Measurements from ENCODE around the gene GPRC5D. TPM values are rescaled to one million over a fixed set of nuclear protein-coding genes. Genes with fewer than 3 reads are reported as not detected.
A peak's percentile ranks its signal among the peaks of the same experiment; 100 is the strongest.

The GPRC5D gene
- total RNA-seq, 1 donor from 2014 or later, result not detected

GRCh38 chr12:12995088-12995487 lies 43.1 kb upstream of the GPRC5D start:
- Mint-ChIP-seq H3K27me3 (ENCODE audit: low read depth) (no peaks in the 10 kb centered on the region), H3K9me3 (no peaks in the 10 kb centered on the region), H3K36me3 (no peaks in the 10 kb centered on the region), H3K4me3 (no peak overlapping the region), H3K4me1 (peaks cover 63% of the 10 kb centered on the region), H3K27ac (no peak overlapping the region)
- DNase-seq (ENCODE audit: low spot score in 2 of 2, unreplicated experiment in 2 of 2), result no peak
- no peak for TF ChIP-seq CTCF (IDR thresholded peaks at IDR 0.05; ENCODE audit: unreplicated experiment)

GRCh38 chr12:12993367-12993766 lies 41.4 kb upstream of the GPRC5D start:
- peak overlapping the region; percentile 85 for H3K27ac Mint-ChIP-seq
- no peak for TF ChIP-seq CTCF (IDR thresholded peaks at IDR 0.05; ENCODE audit: unreplicated experiment)
- no peaks in the 10 kb centered on the region for H3K9me3 Mint-ChIP-seq
- peaks cover 4% of the 10 kb centered on the region for H3K36me3 Mint-ChIP-seq
- no peak overlapping the region for H3K4me3 Mint-ChIP-seq
- H3K27me3 Mint-ChIP-seq (ENCODE audit: low read depth), result no peaks in the 10 kb centered on the region
- peaks cover 52% of the 10 kb centered on the region for H3K4me1 Mint-ChIP-seq
- DNase-seq (ENCODE audit: low spot score in 2 of 2, unreplicated experiment in 2 of 2), result no peak

- H3K27ac Mint-ChIP-seq, result peak overlapping the region; percentile 85
- H3K36me3 Mint-ChIP-seq, result peaks cover 6% of the 10 kb centered on the region
- DNase-seq (ENCODE audit: low spot score in 2 of 2, unreplicated experiment in 2 of 2), result no peak
- H3K9me3 Mint-ChIP-seq, result no peaks in the 10 kb centered on the region
- TF ChIP-seq CTCF (IDR thresholded peaks at IDR 0.05; ENCODE audit: unreplicated experiment), result no peak
- peaks cover 46% of the 10 kb centered on the region for H3K4me1 Mint-ChIP-seq
- H3K27me3 Mint-ChIP-seq (ENCODE audit: low read depth), result no peaks in the 10 kb centered on the region
- no peak overlapping the region for H3K4me3 Mint-ChIP-seq
These were observed 40.6 kb upstream of the GPRC5D start for GRCh38 chr12:12992418-12993130.

GRCh38 chr12:12990700-12991468 lies 38.9 kb upstream of the GPRC5D start:
- no peaks in the 10 kb centered on the region for H3K9me3 Mint-ChIP-seq
- peak overlapping the region; percentile 89 for H3K27ac Mint-ChIP-seq
- peaks cover 36% of the 10 kb centered on the region for H3K4me1 Mint-ChIP-seq
- DNase-seq (ENCODE audit: low spot score in 2 of 2, unreplicated experiment in 2 of 2), result no peak
- TF ChIP-seq CTCF (IDR thresholded peaks at IDR 0.05; ENCODE audit: unreplicated experiment), result no peak
- no peak overlapping the region for H3K4me3 Mint-ChIP-seq
- no peaks in the 10 kb centered on the region for H3K27me3 Mint-ChIP-seq (ENCODE audit: low read depth)
- peaks cover 18% of the 10 kb centered on the region for H3K36me3 Mint-ChIP-seq

- DNase-seq (ENCODE audit: low spot score in 2 of 2, unreplicated experiment in 2 of 2), result no peak
- H3K27me3 Mint-ChIP-seq (ENCODE audit: low read depth), result no peaks in the 10 kb centered on the region
- peaks cover 32% of the 10 kb centered on the region for H3K36me3 Mint-ChIP-seq
- H3K4me3 Mint-ChIP-seq, result no peak overlapping the region
- H3K9me3 Mint-ChIP-seq, result no peaks in the 10 kb centered on the region
- peaks cover 25% of the 10 kb centered on the region for H3K4me1 Mint-ChIP-seq
- TF ChIP-seq CTCF (IDR thresholded peaks at IDR 0.05; ENCODE audit: unreplicated experiment), result no peak
- no peak overlapping the region for H3K27ac Mint-ChIP-seq
These were observed 35.5 kb upstream of the GPRC5D start for GRCh38 chr12:12987421-12987820.

Data from mesothelial cell of epicardium (in vitro differentiated cells).